Measurements from ENCODE around the gene TIFAB. TPM values are rescaled to one million over a fixed set of nuclear protein-coding genes. Genes with fewer than 3 reads are reported as not detected.

Gene TIFAB
- total and polyA plus RNA-seq, 2 experiments from 2014 or later: not detected

GRCh38 chr5:135453613-135454012 is 1.5 kb upstream of the TIFAB start:
- no peaks in the 10 kb centered on the region for H3K9me2 ChIP-seq (ENCODE audit: insufficient read depth)
- Mint-ChIP-seq H3K36me3 (ENCODE audit: low read depth) (no peaks in the 10 kb centered on the region), H3K9me3 (no peaks in the 10 kb centered on the region), H3K4me3 (no peak overlapping the region), H3K27ac (no peak overlapping the region), H3K4me1 (no peaks in the 10 kb centered on the region), H3K27me3 (ENCODE audit: insufficient read depth, low read depth, poor library complexity) (peaks cover 9% of the 10 kb centered on the region)
- H3K36me3 ChIP-seq (ENCODE audit: insufficient read depth): no peaks in the 10 kb centered on the region
- peaks cover 4% of the 10 kb centered on the region; the same call in 1 of the 2 replicates for H3K27me3 ChIP-seq (ENCODE audit: insufficient read depth)
- ATAC-seq (no peak), DNase-seq (ENCODE audit: low spot score) (no peak)
- no peaks in the 10 kb centered on the region for H4K20me1 ChIP-seq (replicated peaks; ENCODE audit: insufficient read depth)
- H3K27ac ChIP-seq (ENCODE audit: low read depth): no peak overlapping the region
- no peak for TF ChIP-seq ZNF331 (CRISPR knock-in tag; IDR thresholded peaks at IDR 0.05; ENCODE audit: low read depth)
- TF ChIP-seq JUNB (IDR thresholded peaks at IDR 0.05; ENCODE audit: unreplicated experiment): no peak
- TF ChIP-seq STAT1 (IDR thresholded peaks at IDR 0.05; ENCODE audit: unreplicated experiment): no peak
- TF ChIP-seq, protein P1, sequence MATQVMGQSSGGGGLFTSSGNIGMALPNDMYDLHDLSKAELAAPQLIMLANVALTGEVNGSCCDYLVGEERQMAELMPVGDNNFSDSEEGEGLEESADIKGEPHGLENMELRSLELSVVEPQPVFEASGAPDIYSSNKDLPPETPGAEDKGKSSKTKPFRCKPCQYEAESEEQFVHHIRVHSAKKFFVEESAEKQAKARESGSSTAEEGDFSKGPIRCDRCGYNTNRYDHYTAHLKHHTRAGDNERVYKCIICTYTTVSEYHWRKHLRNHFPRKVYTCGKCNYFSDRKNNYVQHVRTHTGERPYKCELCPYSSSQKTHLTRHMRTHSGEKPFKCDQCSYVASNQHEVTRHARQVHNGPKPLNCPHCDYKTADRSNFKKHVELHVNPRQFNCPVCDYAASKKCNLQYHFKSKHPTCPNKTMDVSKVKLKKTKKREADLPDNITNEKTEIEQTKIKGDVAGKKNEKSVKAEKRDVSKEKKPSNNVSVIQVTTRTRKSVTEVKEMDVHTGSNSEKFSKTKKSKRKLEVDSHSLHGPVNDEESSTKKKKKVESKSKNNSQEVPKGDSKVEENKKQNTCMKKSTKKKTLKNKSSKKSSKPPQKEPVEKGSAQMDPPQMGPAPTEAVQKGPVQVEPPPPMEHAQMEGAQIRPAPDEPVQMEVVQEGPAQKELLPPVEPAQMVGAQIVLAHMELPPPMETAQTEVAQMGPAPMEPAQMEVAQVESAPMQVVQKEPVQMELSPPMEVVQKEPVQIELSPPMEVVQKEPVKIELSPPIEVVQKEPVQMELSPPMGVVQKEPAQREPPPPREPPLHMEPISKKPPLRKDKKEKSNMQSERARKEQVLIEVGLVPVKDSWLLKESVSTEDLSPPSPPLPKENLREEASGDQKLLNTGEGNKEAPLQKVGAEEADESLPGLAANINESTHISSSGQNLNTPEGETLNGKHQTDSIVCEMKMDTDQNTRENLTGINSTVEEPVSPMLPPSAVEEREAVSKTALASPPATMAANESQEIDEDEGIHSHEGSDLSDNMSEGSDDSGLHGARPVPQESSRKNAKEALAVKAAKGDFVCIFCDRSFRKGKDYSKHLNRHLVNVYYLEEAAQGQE (IDR thresholded peaks at IDR 0.05; ENCODE audit: unreplicated experiment): no peak
- no peak for TF ChIP-seq ETS1 (IDR thresholded peaks at IDR 0.05)
- no peak for TF ChIP-seq POLR2AphosphoS5 (IDR thresholded peaks at IDR 0.05; ENCODE audit: low read depth)
- no peak for TF ChIP-seq CREB1 (CRISPR knock-in tag; IDR thresholded peaks at IDR 0.05; ENCODE audit: low read depth)
- H3K79me2 ChIP-seq (replicated peaks; ENCODE audit: insufficient read depth): no peaks in the 10 kb centered on the region
- no peak overlapping the region for H2AFZ ChIP-seq
- no peaks in the 10 kb centered on the region for H3K4me1 ChIP-seq (ENCODE audit: insufficient read depth)
- H3F3A ChIP-seq (replicated peaks; ENCODE audit: low read depth): no peaks in the 10 kb centered on the region
- H3K4me2 ChIP-seq: no peak overlapping the region
- no peak overlapping the region for H3K4me3 ChIP-seq

- ATAC-seq (no peak), DNase-seq (ENCODE audit: low spot score) (no peak)
- Histone ChIP-seq H3K4me1 (ENCODE audit: insufficient read depth) (no peaks in the 10 kb centered on the region), H4K20me1 (replicated peaks; ENCODE audit: insufficient read depth) (no peaks in the 10 kb centered on the region), H2AFZ (no peak overlapping the region), H3K79me2 (replicated peaks; ENCODE audit: insufficient read depth) (no peaks in the 10 kb centered on the region), H3F3A (replicated peaks; ENCODE audit: low read depth) (no peaks in the 10 kb centered on the region), H3K9me2 (ENCODE audit: insufficient read depth) (no peaks in the 10 kb centered on the region), H3K27me3 (ENCODE audit: insufficient read depth) (no peaks in the 10 kb centered on the region), H3K27ac (ENCODE audit: low read depth) (no peak overlapping the region), H3K36me3 (ENCODE audit: insufficient read depth) (no peaks in the 10 kb centered on the region), H3K4me3 (no peak overlapping the region), H3K4me2 (no peak overlapping the region)
- Mint-ChIP-seq H3K27me3 (ENCODE audit: insufficient read depth, low read depth, poor library complexity) (peaks cover 5% of the 10 kb centered on the region), H3K36me3 (ENCODE audit: low read depth) (no peaks in the 10 kb centered on the region), H3K27ac (no peak overlapping the region), H3K9me3 (0 out of 3 replicates have a peak, but pooled peaks cover 3% of the 10 kb centered on the region), H3K4me3 (no peak overlapping the region), H3K4me1 (peaks cover 6% of the 10 kb centered on the region; the same call in 2 of the 3 replicates)
- TF ChIP-seq POLR2AphosphoS5 (IDR thresholded peaks at IDR 0.05; ENCODE audit: low read depth): no peak
- TF ChIP-seq, protein P1 (IDR thresholded peaks at IDR 0.05; ENCODE audit: unreplicated experiment): no peak
Measured at GRCh38 chr5:135451581-135452320, 400 bp downstream of the TIFAB start.

Measured in GM23338 (cell line).